ENCODE results near the gene TMOD2.

TMOD2 gene

GRCh38 chr15:51803965-51804364, 52.6 kb downstream of the TMOD2 start:
- no peak overlapping the region for H3K27ac ChIP-seq
- TF ChIP-seq ZFX (IDR thresholded peaks at IDR 0.05), result no peak
- no peak for TF ChIP-seq CTCF (conservative IDR thresholded peaks at IDR 0.05)

GRCh38 chr15:51806123-51806522, 54.7 kb downstream of the TMOD2 start:
- H3K27ac ChIP-seq, result no peak overlapping the region
- TF ChIP-seq CTCF (conservative IDR thresholded peaks at IDR 0.05) (no peak), ZFX (IDR thresholded peaks at IDR 0.05) (no peak)

DNA sequence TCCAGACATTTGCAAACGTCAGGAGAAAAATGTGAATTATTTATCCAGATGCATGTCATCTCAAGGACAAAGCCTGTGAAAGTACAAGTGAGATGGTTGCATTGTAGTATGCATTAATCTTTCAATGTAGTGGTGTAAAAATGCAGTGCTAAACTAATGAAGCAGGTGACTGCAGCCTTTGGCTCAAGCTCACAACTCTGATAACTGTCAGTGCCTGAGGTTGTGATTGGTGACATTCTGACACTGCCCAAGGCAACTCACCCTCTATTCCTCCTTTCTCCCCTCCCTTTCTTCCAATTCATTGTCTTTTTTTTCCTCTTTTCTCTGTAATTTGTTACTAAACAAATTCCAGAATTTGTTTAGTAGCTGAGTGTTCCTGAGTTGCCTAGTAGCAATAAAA, 58.1 kb downstream of the TMOD2 start:
- no peak for TF ChIP-seq CTCF (conservative IDR thresholded peaks at IDR 0.05)
- TF ChIP-seq ZFX (IDR thresholded peaks at IDR 0.05), result no peak
- no peak overlapping the region for H3K27ac ChIP-seq

DNA sequence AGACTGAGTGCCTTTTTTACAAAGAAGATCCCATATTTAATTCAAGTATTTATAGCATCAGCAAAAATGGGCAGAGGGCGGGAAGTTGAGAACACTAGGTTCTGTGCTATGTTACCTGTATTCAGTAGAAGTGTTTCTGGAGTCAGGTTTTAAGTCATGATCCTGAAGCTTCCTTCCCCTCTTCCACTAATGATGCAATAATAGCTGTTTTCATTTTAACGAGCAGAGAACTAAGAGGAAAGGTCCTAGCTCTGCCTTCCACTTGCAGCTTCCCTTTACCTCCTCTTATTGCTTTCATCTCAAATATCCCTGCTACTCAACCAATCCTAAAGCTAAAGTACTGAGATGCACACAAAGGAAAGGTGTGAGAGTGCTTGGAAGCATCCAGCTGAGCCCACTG, 61.2 kb downstream of the TMOD2 start:
- TF ChIP-seq CTCF (conservative IDR thresholded peaks at IDR 0.05), result no peak
- no peak for TF ChIP-seq ZFX (IDR thresholded peaks at IDR 0.05)
- no peak overlapping the region for H3K27ac ChIP-seq

DNA sequence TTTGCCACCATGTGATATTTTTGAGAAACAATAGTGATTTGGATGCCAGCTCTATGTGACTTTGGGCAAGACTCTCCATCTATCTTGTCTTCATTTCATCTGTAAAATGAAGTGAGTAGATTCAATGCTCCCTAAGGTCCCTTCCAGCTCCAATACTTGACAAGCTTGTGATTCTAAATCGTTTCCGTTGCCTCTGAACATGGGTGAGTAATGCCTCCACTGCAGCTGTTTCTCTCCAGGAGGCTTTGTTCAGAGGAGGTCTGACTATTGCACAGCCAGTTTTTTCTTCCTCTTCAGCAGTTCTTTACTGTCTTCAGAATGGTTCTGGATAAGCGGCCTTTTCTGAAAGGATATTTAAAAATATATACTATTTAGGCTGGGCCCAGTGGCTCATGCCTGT, 63.2 kb downstream of the TMOD2 start:
- H3K27ac ChIP-seq, result no peak overlapping the region
- TF ChIP-seq ZFX (IDR thresholded peaks at IDR 0.05) (no peak), CTCF (conservative IDR thresholded peaks at IDR 0.05) (no peak)

DNA sequence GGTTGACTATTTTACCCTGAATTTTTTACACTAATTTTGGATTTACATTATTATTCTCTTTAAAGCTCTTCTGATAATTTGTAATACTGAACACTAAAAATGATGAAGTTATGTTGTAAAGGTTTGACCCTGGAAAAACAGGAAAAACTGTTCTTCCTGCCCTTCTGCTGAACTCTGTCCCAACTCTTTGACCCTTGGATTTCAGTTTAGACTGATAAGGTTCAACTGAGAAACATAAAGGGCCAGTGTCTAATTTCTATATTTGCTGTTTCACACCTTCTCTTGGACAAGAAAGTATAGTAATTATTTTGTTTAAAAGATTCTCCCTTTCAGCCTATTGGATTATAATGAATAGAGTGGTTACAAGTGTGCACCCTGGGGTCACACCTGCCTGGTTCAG, 65.2 kb downstream of the TMOD2 start:
- H3K27ac ChIP-seq, result no peak overlapping the region
- TF ChIP-seq ZFX (IDR thresholded peaks at IDR 0.05) (no peak), CTCF (conservative IDR thresholded peaks at IDR 0.05) (no peak)

DNA sequence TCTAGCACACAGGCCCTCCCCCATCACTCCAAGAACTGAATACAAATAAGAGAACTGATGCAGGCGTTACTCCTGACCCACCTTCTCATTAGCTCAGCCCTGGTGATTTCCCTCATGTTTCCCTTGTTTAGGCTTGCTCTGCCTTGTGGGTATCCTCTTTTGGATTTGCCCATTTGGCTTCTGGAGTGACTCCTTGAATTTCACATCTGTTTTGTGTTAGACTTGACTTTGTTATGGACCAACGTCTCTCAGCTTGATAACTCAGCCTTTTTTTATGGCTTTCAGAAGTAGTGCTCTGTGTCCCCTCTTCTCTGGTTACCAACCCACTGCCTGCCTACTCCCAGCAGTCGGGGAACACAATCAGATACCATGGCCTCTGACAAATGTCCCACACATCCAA, 66.8 kb downstream of the TMOD2 start:
- H3K27ac ChIP-seq, result no peak overlapping the region
- TF ChIP-seq CTCF (conservative IDR thresholded peaks at IDR 0.05), result no peak
- no peak for TF ChIP-seq ZFX (IDR thresholded peaks at IDR 0.05)

Measured in C4-2B (cell line).